8988T (cell line): ENCODE measurements around the gene INHBB.

Experiments used
- DNase-seq: peaks from one replicate; pipeline ENCODE4 v3.0.0; 2011

The INHBB gene

GRCh38 chr2:120360307-120360855 lies 14.4 kb downstream of the INHBB start:
- no peak for DNase-seq

GRCh38 chr2:120362926-120363325 lies 17.0 kb downstream of the INHBB start:
- no peak for DNase-seq

- DNase-seq = no peak
Measured at GRCh38 chr2:120365236-120365793, 19.4 kb downstream of the INHBB start.

DNA sequence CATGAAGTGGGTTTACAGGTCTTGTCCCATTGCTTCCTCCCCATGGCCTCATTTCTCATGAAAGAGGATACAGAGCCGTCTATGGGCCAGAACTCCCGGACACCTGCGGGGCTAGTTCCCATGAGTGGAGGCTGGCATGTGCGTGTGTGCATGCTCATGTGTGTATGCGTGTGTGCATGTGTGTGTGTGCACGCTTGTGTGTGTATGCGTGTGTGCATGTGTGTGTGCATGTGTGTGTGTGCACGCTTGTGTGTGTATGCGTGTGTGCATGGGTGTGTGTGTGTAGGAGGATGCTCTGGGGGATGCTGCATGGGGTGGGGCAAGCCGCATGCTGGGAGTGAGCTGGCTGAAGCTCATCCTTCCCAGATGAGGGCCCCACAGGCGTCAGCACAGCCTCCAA lies 20.8 kb downstream of the INHBB start:
- DNase-seq = no peak

- no peak for DNase-seq
Measured at GRCh38 chr2:120367221-120367620, 21.3 kb downstream of the INHBB start.

GRCh38 chr2:120367649-120368048 lies 21.7 kb downstream of the INHBB start:
- DNase-seq = no peak

- no peak for DNase-seq
Measured at GRCh38 chr2:120368086-120368485, 22.1 kb downstream of the INHBB start.

DNA sequence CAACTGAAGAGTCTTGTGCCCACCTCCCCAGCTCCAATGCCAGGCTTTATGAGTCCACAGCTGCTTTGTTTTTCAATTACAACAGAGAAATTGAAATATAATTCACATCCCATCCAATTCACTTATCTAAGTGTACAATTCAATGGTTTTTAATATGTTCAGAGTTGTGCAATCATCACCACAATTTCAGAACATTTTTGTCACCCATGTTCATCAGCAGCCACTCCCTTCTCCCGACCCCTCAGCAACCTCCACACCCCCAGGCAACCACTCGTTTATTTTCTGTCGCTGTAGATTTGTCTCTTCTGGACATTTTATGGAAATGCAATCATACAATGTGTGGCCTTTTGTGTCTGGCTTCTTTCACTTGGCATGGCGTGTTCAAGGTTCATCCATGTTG lies 23.3 kb downstream of the INHBB start:
- no peak for DNase-seq

GRCh38 chr2:120371969-120372625 lies 26.2 kb downstream of the INHBB start:
- DNase-seq = no peak

GRCh38 chr2:120372816-120373215 lies 26.9 kb downstream of the INHBB start:
- DNase-seq = no peak

GRCh38 chr2:120373424-120373823 lies 27.5 kb downstream of the INHBB start:
- no peak for DNase-seq

GRCh38 chr2:120374821-120375220 lies 28.9 kb downstream of the INHBB start:
- DNase-seq = no peak

DNA sequence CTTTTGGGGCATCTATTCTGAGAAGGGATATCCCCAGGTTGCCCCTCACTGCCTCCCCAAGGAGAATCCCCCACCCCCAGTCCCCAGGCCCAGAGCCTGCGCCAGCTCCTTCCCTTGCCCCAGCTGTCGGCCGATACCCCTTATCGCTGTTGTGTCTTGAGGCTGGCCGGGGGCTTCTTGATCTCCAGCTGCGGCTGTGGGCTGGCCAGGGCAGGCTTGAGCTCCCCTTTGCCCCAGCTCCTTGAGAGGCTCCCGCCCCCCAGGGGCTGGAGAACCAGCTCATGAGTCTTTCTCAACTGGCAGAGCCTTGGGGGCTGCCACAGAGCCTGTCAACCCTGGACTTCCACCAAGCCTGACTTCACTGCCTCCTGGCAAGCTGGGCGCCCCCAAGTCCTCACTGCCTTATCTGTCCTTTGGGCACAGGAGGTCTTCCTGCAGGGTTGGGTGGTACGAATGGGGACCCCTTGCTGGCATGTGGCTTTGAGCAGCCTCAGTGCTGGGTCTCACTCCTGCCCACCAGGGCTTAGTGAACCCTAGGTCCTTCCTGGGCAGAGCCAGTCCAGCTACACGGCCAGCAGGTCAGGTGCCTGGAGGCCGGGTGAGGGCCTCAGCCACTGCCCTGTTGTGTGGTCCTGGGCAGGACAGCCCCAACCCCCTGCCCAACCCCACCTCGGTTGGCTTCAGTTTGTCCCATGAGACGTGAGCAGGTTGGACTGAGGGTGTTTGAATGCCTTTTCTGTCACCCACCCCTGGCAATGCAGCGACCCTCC lies 29.5 kb downstream of the INHBB start:
- no peak for DNase-seq

- no peak for DNase-seq
Measured at GRCh38 chr2:120376101-120376500, 30.2 kb downstream of the INHBB start.

GRCh38 chr2:120376679-120377640 lies 31.0 kb downstream of the INHBB start:
- no peak for DNase-seq

DNA sequence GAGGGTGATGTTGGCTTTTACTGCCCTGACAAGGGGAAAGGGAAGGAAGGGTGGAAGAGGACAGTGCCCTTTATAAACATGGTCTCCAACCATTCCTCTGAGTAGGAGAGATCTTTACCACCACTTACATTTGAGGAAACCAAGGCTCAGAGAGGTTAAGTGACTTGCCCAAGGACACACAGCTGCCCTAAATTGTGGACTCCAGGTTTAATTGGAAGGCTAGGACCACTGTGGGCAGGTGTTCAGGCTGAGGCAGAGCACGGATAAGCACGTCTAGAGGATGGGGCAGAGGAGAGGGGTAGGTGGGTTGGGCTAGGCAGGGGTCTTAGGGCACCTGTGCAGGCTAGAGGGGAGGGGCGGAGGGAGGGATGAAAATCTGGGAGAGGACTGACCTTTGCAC lies 32.7 kb downstream of the INHBB start:
- no peak for DNase-seq

GRCh38 chr2:120379916-120380893 lies 34.3 kb downstream of the INHBB start:
- no peak for DNase-seq

GRCh38 chr2:120381192-120381591 lies 35.3 kb downstream of the INHBB start:
- DNase-seq = no peak

GRCh38 chr2:120381661-120382060 lies 35.7 kb downstream of the INHBB start:
- DNase-seq = no peak

GRCh38 chr2:120382541-120383144 lies 36.7 kb downstream of the INHBB start:
- no peak for DNase-seq

DNA sequence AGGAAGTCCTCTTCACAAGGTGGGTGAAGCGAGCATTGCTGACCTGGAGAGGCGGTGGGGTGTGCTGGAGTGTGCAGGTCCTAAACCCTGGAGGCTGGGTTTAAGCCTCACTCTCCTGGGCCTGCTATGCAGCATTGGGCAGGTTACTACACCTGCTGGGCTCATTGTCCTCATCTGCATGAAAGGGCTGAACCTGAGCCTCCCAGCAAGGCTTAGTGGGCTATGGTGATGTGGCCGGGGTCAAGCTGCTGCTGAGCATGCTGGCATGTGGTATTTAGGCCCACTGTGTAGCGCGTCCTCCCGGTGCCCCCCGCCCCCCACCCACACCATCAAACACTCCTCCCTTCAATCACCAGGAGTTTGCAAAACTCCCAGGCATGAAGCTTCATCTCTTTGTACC lies 37.3 kb downstream of the INHBB start:
- no peak for DNase-seq
